Progenitor cell of endocrine pancreas (in vitro differentiated cells): Measurements from ENCODE around the gene DBP. TPM values are rescaled to one million over a fixed set of nuclear protein-coding genes. Genes with fewer than 3 reads are reported as not detected.
"Not testable (repeated sequence)": the region's sequence is repeated elsewhere in the genome, so short reads cannot be mapped to it uniquely, and the experiment has no call there.

Experiments
- DNase-seq: peaks from one replicate; pipeline ENCODE4 v3.0.0; 2021; ENCODE audit warnings: low spot score; ENCODE audit not compliant: unreplicated experiment
- H3K27ac Mint-ChIP-seq: 2 replicates; pipeline ENCODE4 v1.8.0; 2021; ENCODE audit warnings: mild to moderate bottlenecking, moderate library complexity, mixed read lengths
- H3K27me3 Mint-ChIP-seq: 2 replicates; pipeline ENCODE4 v1.8.0; 2021; ENCODE audit warnings: mixed read lengths
- H3K36me3 Mint-ChIP-seq: 2 replicates; pipeline ENCODE4 v1.8.0; 2022; ENCODE audit warnings: mixed read lengths; ENCODE audit not compliant: insufficient read depth
- H3K4me1 Mint-ChIP-seq: 2 replicates; pipeline ENCODE4 v1.8.0; 2021; ENCODE audit warnings: low read depth, mixed read lengths
- H3K4me3 Mint-ChIP-seq: 2 replicates; pipeline ENCODE4 v1.8.0; 2021; ENCODE audit warnings: low read depth, mild to moderate bottlenecking, moderate library complexity, mixed read lengths
- H3K9me3 Mint-ChIP-seq: 2 replicates; pipeline ENCODE4 v1.8.0; 2021; ENCODE audit warnings: low read depth, mixed read lengths
- total RNA-seq: library from RNA; stranded (reverse); gene quantifications from 2 replicates; pipeline ENCODE4 v1.2.1, GENCODE V29; 2021
- TF ChIP-seq, protein P1 (sequence below): fragments of 200-600 bp; sonication (generic); IDR thresholded peaks from one replicate; pipeline ENCODE4 v1.5.0; 2021; ENCODE audit warnings: antibody characterized with exemption, mild to moderate bottlenecking; ENCODE audit not compliant: unreplicated experiment

Gene DBP
- total RNA-seq, 1 donor from 2014 or later, result 5.3 TPM

DNA sequence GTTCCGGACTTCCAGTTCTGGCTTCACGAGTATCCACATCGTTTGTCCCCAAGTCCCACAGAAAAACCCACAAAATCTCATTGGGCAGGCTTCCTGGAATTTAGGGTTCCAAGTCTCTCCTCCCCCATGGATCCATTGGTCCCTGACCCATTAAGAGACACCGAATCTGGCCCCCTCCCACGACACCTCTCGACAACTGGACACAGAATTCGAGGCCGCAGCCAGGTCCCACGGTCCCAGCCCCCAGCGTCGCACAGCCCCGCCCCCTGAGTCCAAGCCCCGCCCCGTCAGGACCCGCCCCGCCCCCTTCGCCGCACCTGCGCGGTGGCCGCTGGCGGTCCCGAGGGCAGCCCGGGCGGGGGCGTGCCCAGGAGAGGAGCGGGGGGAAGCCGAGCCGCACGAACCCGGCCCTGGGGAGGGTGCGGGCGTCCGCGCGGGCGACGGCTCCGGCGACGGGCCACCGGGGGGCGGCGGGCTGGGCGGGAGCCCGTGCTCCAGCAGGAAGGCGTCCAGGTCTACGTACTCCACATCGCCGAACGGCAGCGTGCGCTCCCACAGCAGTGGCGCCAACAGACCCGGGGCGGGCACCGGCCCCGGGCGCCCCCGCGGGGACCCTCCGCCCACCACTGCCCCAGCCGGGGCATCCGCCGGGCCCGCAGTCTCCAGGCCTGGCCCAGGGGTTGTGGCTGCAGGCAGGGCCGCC lies 1.8 kb downstream of the DBP start:
- no peak for DNase-seq
- H3K27ac Mint-ChIP-seq, result peak overlapping the region; percentile 91
- peaks cover 18% of the 10 kb centered on the region for H3K4me1 Mint-ChIP-seq
- peak overlapping the region; percentile 85 for H3K4me3 Mint-ChIP-seq
- H3K36me3 Mint-ChIP-seq, result no peaks in the 10 kb centered on the region
- peaks cover 11% of the 10 kb centered on the region for H3K27me3 Mint-ChIP-seq
- H3K9me3 Mint-ChIP-seq, result no peaks in the 10 kb centered on the region
- TF ChIP-seq, protein P1, sequence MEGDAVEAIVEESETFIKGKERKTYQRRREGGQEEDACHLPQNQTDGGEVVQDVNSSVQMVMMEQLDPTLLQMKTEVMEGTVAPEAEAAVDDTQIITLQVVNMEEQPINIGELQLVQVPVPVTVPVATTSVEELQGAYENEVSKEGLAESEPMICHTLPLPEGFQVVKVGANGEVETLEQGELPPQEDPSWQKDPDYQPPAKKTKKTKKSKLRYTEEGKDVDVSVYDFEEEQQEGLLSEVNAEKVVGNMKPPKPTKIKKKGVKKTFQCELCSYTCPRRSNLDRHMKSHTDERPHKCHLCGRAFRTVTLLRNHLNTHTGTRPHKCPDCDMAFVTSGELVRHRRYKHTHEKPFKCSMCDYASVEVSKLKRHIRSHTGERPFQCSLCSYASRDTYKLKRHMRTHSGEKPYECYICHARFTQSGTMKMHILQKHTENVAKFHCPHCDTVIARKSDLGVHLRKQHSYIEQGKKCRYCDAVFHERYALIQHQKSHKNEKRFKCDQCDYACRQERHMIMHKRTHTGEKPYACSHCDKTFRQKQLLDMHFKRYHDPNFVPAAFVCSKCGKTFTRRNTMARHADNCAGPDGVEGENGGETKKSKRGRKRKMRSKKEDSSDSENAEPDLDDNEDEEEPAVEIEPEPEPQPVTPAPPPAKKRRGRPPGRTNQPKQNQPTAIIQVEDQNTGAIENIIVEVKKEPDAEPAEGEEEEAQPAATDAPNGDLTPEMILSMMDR, result no peak

DNA sequence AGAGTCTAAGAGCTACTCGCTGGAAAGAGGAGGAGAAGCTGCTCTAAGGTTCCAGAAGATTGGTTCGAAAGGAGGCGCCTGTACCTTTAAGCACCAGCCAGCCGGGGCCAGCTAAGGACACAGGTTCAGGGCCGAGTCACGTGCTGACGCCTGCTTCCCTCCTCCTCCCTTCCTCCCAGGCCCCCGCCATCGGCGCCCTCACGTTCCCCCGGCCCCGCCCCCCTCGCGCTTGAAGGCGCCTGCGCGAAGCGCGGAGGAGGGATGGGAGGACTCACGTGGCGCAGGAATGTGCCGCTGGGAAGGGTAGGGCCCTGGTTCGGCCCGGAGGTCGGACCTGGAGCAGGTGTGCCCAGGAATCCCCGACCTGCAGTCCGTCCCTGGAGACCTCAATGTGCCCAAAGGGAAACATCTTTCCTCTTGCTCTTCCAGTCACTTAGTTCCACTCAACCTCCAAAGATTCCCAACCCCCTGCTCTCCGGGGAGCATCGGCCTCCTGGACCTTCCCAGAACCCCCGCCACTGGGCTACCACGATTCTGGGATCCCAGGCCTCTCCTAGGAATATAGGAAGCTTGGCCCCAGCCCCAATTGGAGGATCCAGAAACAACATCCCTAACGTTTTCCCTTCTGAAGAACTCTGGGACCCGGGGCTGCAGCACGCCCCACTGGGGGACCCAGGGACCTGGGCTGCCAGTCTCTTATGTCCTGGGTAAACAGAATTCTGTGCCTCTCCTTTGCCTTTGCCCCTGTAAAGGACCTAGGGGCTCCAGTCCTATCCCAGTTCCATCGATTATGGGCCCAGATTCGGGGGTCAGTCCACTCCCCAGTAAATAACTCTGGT lies 2.5 kb downstream of the DBP start:
- Mint-ChIP-seq H3K27ac (peak overlapping the region; percentile 91), H3K4me1 (peaks cover 22% of the 10 kb centered on the region), H3K36me3 (peaks cover 1% of the 10 kb centered on the region), H3K27me3 (peaks cover 7% of the 10 kb centered on the region), H3K9me3 (no peaks in the 10 kb centered on the region), H3K4me3 (peak overlapping the region; percentile 64)
- TF ChIP-seq, protein P1, result no peak
- DNase-seq, result peak; percentile 86

DNA sequence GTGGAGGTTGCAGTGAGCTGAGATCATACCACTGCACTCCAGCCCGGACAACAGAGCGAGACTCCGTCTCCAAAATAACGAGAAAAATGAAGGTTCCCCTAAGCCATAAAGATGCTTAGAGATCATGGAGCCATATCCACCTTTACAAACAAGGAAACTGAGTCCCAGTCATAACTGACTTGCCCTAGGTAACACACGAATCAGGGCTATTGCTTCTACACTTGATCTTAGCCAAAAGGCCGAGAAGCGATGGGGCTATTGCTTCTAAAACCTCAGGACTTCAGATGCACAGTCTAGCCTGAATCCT lies 3.2 kb downstream of the DBP start:
- Mint-ChIP-seq H3K4me1 (peaks cover 22% of the 10 kb centered on the region), H3K36me3 (peaks cover 1% of the 10 kb centered on the region), H3K9me3 (no peaks in the 10 kb centered on the region), H3K27ac (no peak overlapping the region), H3K4me3 (no peak overlapping the region), H3K27me3 (peaks cover 6% of the 10 kb centered on the region)
- TF ChIP-seq, protein P1, result no peak
- no peak for DNase-seq

DNA sequence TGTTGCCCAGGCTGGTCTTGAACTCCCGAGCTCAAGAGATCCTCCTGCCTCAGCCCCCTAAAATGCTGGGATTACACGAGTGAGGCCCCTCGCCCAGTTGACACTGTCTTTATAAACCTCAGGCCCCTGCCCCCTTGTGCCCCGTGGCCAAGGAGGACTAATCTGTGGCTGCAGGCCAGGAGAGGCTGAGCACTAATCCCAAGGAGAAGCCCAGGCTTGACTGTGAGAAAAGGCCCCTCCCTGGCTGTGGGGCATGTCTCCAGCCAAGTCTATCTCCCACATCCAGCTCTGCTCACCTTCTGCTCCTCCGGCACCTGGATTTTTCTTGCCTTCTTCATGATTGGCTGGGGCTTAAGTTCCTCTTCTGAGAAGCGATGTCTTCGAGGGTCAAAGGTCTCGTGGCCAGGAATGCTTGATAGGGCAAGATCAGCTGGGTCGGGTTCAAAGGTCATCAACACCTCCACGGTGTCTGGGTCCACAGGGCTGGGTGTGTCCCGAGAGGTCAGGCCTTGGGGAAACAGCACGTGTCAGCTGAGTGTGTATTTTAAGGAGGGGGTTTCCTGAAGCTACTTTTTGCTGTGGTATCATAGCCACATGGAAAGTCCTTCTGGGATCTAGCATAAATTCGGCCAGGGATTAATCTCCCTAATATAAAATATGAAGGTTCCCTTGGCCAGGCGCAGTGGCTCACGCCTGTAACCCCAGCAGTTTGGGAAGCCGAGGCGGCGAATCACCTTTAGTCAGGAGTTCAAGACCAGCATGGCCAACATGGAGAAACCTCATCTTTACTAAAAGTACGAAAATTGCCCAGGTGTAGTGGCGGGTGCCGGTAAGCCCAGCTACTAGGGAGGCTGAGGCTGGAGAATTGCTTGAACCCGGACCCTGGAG lies 3.8 kb downstream of the DBP start:
- no peak overlapping the region for H3K27ac Mint-ChIP-seq
- peaks cover 4% of the 10 kb centered on the region for H3K36me3 Mint-ChIP-seq
- TF ChIP-seq, protein P1, result no peak
- no peaks in the 10 kb centered on the region for H3K9me3 Mint-ChIP-seq
- DNase-seq, result no peak
- H3K27me3 Mint-ChIP-seq, result peaks cover 3% of the 10 kb centered on the region
- peaks cover 21% of the 10 kb centered on the region for H3K4me1 Mint-ChIP-seq
- H3K4me3 Mint-ChIP-seq, result no peak overlapping the region

DNA sequence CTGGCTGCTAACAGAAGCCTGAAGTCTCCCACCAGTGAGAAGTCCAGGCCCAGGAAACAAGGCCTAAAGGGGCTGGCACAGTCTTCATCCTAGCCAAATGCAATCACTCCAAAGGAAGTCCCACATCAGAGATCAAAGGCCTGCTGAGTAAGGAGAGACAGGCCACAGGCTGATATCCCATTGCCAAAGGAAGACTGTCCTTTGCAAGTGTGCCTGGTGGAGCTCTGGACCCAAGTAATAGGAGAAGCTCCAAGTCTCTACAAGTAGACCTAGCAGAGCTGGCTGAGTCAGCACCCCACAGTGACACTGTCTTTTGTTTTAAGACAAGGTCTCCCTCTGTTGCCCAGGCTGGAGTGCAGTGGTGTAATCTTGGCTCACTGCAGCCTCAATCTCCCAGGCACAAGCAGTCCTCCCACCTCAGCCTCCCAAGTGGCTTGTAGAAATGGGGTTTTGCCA lies 4.5 kb downstream of the DBP start:
- peaks cover 4% of the 10 kb centered on the region for H3K36me3 Mint-ChIP-seq
- TF ChIP-seq, protein P1, result no peak
- peaks cover 3% of the 10 kb centered on the region for H3K27me3 Mint-ChIP-seq
- peaks cover 19% of the 10 kb centered on the region for H3K4me1 Mint-ChIP-seq
- H3K4me3 Mint-ChIP-seq, result no peak overlapping the region
- H3K27ac Mint-ChIP-seq, result no peak overlapping the region
- DNase-seq, result no peak
- H3K9me3 Mint-ChIP-seq, result no peaks in the 10 kb centered on the region

DNA sequence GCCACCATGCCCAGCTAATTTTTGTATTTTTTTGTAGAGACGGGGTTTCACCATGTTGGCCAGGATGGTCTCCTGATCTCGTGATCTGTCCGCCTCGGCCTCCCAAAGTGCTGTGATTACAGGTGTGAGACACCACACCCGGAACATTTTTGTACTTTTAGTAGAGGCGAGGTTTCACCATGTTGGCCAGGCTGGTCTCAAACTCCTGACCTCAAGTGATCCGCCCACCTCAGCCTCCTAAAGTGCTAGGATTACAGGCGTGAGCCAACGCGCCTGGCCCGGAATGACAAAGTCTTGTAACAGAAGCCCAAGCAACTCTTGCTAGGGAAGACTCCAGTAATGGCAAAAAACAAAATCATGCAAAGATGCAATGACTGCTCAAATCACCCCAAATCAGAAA lies 4.9 kb downstream of the DBP start:
- not testable (repeated sequence) for H3K9me3 Mint-ChIP-seq, DNase-seq, H3K36me3 Mint-ChIP-seq, H3K27me3 Mint-ChIP-seq, H3K27ac Mint-ChIP-seq, H3K4me3 Mint-ChIP-seq
- peaks cover 18% of the 10 kb centered on the region for H3K4me1 Mint-ChIP-seq
